Peyer's patch (tissue), 4 donors: ENCODE measurements around the gene TOMM7.

ENCODE experiments used
- CTCF ChIP-seq, 6 experiments: fragments of 450-650 bp in 4 of 6; fragments of 200-600 bp in 2 of 6; sonication (generic) in 1 of 6; IDR thresholded peaks; one replicate each; pipeline ENCODE4 v1.5.1; 2017 to 2019; ENCODE audit warnings: antibody characterized with exemption in 6 of 6, mild to moderate bottlenecking in 3 of 6, moderate library complexity in 1 of 6
- POLR2A ChIP-seq, 2 donors: fragments of 450-650 bp; IDR thresholded peaks; one replicate each; pipeline ENCODE4 v1.5.1; 2017; ENCODE audit warnings: antibody characterized with exemption in 2 of 2, mild to moderate bottlenecking in 2 of 2, moderate library complexity in 2 of 2

- TF ChIP-seq CTCF (IDR thresholded peaks at IDR 0.05), result no peak
- TF ChIP-seq POLR2A (IDR thresholded peaks at IDR 0.05), result no peak
These were observed 19.3 kb upstream of the TOMM7 start for GRCh38 chr7:22841954-22842353.
